ENCODE results near the gene NSDHL. TPM values are rescaled to one million over a fixed set of nuclear protein-coding genes. Genes with fewer than 3 reads are reported as not detected.

Gene NSDHL
- total RNA-seq, 4 donors from 2014 or later, result 17.8 to 38.8 (median 26.9) TPM

- TF ChIP-seq CTCF (IDR thresholded peaks at IDR 0.05; ENCODE audit: low read depth), result no peak
Measured at GRCh38 chrX:152847281-152847680, 16.4 kb downstream of the NSDHL start.

GRCh38 chrX:152850465-152850864 is 19.6 kb downstream of the NSDHL start:
- no peak for TF ChIP-seq CTCF (IDR thresholded peaks at IDR 0.05; ENCODE audit: low read depth)

- no peak for TF ChIP-seq CTCF (IDR thresholded peaks at IDR 0.05; ENCODE audit: low read depth)
Measured at GRCh38 chrX:152853986-152854385, 23.1 kb downstream of the NSDHL start.

GRCh38 chrX:152861116-152861515 is 30.3 kb downstream of the NSDHL start:
- no peak for TF ChIP-seq CTCF (IDR thresholded peaks at IDR 0.05; ENCODE audit: low read depth)

GRCh38 chrX:152861826-152862225 is 31.0 kb downstream of the NSDHL start:
- TF ChIP-seq CTCF (IDR thresholded peaks at IDR 0.05; ENCODE audit: low read depth), result no peak

GRCh38 chrX:152865232-152865920 is 34.5 kb downstream of the NSDHL start:
- no peak for TF ChIP-seq CTCF (IDR thresholded peaks at IDR 0.05; ENCODE audit: low read depth)

- TF ChIP-seq CTCF (IDR thresholded peaks at IDR 0.05; ENCODE audit: low read depth), result no peak
Measured at GRCh38 chrX:152866386-152866785, 35.5 kb downstream of the NSDHL start.

Data from subcutaneous adipose tissue (tissue), 4 donors.